ELF-1 (cell line): ENCODE results near the gene ABHD11.
"Not testable (repeated sequence)": the region's sequence is repeated elsewhere in the genome, so short reads cannot be mapped to it uniquely, and the experiment has no call there.

ENCODE experiments used
- DNase-seq: peaks from one replicate; pipeline ENCODE4 v3.0.0-alpha.2; 2016; ENCODE audit warnings: low read depth, low spot score

Gene ABHD11

DNA sequence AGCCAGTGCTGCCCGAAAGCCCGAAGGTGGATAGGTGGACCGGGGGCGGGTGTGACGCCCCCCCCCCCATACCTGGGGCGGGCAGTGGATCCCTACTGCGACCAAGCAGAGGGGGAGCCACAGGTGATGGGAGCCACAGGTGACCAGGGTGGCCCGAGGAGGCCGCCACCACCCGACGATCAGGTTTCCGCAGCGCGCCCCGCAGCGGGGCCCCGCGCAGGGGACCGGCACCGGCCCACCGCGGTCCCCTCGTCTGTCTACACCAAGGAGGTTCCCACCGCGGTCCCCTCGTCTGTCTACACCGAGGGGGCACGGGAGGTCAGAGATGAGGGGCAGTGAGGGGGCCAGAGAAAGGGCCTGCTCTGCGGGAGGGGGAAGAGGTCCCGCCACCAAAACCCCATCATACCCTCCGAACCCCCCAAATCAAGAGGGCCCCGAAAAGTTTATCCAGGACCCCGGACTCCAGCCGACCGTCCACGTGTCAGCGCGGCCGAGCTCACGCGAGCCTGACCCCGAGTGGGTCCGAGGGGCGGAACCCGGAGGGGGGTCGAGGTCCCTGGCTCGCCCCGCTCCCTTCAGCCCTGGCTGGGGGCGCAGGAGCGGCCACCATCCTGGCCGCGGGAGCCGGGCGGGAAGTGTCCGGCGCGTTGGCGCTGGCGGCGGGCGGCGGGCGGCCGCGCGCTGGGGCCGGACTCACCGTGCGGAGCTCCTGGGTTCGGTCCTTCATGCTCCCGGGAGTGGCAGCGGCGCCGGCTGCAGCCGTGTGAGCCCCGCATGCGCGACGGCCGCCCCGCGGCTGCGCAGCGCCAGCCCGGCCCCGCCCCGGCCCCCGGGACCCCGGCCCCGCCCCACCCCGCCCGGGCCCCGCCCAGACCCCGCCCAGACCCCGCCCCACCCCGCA is 19.4 kb downstream of the ABHD11 start, which contains the start of gene STX1A:
Gene STX1A, minus strand, starts transcription at position 765 of the 901 bp plus-strand sequence. Its CDS starts 38 bp downstream, at position 727.
- no peak for DNase-seq

DNA sequence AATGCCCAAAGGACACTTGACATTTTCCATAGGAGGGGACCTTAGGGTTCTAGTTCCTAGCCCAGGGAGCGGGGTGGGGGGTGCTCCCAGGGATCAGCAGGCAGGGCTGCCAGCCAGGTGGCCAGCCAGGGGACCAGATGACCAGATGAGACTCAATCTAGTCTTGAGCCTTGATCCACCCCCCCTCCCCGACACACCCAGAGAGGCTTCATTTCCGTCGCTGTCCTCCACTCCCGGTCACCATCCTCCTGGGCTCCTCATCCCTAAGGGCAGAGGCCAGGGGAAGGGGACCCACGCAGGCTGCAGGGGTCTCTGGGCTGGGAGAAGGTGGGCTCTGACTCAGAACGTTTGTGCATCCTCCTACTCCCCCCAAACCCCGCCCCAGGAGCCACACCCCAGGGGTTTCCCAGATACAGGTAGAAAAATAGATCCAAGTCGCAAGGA is 20.1 kb downstream of the ABHD11 start:
- no peak for DNase-seq

DNA sequence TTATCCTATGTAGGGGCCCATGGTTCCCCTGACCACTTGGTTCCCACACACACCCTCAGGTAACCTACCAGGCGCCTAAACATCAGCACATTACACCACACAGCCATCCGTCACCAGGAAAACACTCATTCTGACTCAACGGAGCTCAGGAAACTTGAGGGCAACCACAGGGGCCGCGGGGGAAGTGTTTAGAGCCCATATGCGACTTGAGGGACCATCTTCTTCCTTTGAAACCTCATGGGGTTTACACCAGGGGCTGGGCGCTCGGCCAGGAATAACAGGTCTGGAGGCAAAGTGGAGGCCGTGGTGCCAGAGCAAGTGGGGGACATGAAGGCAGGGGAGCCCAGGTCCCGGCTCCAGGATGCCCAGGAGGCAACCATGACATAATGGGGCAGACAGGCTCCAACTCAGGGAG is 20.6 kb downstream of the ABHD11 start:
- DNase-seq = no peak

DNA sequence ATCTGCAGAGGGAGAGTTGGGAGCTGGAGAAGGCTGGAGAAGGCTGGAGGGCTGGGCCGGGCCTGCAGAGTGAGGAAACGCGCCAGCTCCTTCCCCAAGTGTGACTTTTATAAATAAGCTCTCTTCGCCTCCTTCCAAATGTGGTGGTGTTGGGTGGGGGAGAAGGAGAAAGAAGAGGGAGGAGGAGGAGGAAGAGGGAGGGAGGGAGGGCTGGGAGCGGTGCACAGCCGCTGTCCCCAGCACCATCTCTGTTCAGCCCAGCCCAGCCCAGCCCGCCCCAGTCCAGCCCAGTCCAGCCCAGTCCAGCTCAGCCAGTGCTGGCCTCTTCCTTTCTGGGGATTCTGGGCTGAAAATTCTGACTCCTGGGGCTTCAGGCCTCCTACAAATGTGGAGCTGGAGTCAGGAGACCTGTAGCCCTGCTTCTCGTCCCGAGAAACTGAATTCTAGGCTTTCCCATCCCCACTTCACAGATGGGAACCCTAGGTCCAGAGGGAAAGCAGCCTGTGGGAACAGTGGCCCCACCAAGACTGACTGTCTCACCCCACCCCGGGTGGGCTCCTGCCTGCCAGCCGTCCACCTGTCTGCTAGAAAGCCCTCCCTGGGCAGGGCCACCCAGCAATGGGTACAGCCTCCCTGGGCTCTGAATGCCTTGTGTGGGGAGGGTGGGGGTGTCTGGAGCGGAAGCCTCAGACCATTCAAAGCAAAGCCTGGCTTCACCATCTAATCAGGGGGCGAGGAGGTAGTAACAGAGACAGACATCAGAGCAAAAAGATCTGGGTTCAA is 21.4 kb downstream of the ABHD11 start:
- no peak for DNase-seq

DNA sequence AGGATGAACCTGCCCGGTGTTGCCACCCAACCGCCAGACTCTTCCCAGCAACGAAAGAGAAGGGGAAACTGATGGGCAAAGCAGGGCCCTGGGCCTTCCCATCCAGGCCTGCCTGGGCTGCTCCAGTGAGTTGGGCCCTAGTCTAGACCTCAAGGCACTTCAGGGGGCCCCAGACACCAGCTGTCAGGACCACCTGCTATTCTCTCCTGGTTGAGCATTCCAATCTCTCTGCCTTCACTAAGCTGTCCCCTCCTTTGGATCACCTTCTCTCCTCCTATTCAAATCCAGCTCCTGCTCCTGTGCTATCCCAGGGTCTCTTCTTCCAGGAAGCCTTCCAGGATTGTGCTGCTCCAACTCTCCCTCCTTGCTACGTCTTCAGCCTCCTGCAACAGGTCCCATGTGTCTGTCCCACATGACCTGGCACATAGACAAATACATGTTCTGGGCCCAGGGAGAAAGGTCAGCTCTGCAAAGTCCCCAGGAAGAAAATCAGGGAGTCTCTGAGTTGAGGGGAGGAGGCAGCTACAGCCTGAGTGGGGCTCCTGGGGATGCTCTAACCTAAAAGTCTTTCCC is 22.2 kb downstream of the ABHD11 start:
- DNase-seq = no peak

DNA sequence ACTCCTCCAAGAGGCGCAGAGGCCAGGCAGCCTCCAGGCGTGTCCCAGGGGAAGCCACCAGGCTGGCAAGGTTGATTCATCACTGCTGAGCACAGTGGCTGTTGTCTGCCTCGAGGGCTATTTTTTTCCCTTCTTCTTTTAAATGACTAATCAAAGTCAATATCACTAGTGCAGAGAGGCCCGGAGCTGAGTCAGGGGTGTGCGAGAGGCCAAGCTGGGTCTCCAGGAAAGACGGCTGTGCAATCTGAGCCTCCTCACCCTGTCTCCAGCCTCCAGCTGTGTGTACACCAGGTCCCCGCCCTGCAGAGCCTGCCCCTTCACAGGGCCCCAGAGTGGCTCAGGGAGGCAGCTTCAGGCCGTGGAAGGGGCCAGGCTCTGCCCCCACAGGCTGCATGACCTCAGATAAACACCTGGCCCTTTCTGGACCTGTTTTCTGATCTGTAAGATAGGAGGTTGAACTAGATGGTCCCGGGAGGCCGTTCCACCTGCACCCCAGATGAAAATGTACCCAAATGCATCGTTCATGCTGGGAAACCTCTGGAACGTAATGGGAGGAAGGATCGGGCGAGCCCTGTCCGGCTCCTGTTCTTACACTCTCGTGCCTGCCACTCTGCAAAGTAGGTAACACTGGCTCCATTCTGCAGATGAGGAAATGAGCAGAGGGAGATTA is 22.8 kb downstream of the ABHD11 start:
- peak; percentile 83 for DNase-seq

DNA sequence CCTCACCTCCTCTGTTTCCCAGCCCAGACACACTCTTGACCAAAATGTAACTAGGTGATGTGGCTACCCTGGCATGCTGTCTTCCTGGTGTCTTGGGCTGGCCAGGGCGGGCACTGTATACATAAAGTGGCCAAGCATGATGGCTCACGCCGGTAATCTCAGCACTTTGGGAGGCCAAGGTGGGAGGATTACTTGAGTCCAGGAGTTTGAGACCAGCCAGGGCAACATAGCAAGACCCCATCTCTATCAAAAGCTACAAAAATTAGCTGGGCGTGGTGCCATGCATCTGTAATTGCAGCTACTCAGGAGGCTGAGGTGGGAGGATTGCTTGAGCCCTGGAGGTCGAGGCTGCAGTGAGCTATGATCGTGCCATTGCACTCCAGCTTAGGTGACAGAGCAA is 25.3 kb downstream of the ABHD11 start:
- not testable (repeated sequence) for DNase-seq

DNA sequence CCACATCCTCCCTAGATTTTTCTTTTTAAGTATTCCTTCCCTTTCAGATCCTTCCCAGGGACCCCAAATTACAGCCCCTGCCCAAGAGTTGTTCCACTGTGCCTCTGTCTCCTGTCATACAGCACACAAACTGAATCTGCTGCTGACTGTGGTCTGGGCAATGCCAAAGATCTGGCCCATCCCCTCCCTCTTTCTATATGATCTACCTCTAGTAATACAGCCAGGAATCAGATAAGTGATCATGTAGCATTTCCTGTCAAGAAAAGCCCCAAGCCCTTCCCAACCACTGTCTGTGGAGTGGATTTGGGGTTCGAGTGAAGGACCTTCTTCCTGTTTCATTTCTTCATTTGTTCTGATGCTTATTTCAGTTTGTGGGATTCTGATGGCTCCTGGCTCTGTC is 25.8 kb downstream of the ABHD11 start:
- no peak for DNase-seq

DNA sequence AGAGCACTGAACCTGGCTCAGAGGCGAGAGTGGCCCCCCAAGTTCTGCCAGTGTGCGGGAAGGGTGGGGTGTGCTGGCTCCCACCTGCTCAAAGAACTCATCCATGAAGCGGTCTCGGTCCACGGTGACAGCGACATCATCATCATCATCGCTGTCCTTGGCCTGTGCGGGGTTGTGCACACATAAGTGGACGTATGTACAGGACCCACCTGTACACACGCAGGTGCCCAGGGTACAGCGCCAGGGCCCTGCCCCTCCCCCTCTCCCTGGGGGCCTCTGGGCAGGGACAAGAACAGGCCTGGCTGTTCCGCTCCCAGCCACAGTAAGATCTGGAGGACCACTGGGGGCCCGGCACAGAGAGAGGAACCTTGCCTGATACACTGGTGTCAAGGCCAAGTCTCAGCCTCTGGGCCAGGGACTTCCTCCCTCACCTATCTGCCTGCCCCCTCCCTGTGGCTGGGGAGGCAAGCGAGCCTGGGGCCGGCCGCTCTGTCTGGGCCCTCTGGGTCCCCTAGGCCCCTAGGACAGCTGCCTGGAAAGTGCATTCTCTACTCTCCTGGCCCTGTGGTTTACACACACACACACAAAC is 29.5 kb downstream of the ABHD11 start:
- DNase-seq = no peak

DNA sequence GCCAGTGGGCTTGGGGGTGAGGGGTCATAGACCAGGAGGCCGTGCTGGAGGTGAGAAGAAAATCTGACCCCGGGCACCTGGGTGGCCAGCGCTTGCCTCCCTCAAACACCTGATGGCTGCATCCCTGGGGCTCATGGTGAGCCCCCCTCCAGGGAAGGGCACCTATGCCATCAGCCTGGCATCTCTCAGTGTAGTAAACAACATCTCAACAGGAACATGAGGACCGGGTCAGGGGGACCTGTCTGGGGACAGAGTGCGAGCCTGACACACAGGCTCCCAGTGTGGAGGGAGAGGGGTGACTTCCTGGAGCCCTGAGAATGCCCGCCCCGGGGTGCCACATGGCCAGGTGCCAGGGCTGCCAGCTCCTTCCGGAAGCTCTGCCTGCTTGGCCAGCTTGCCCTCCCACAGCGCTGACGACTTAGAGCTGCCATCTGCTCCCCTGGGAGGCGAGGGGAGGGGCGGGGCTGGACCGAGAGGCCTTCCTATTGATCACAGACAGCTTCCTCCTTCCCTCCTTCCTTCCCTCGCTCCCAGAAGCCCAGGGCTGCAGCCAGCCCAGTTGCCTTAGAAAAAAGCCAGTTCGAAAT is 31.5 kb downstream of the ABHD11 start:
- DNase-seq = no peak

DNA sequence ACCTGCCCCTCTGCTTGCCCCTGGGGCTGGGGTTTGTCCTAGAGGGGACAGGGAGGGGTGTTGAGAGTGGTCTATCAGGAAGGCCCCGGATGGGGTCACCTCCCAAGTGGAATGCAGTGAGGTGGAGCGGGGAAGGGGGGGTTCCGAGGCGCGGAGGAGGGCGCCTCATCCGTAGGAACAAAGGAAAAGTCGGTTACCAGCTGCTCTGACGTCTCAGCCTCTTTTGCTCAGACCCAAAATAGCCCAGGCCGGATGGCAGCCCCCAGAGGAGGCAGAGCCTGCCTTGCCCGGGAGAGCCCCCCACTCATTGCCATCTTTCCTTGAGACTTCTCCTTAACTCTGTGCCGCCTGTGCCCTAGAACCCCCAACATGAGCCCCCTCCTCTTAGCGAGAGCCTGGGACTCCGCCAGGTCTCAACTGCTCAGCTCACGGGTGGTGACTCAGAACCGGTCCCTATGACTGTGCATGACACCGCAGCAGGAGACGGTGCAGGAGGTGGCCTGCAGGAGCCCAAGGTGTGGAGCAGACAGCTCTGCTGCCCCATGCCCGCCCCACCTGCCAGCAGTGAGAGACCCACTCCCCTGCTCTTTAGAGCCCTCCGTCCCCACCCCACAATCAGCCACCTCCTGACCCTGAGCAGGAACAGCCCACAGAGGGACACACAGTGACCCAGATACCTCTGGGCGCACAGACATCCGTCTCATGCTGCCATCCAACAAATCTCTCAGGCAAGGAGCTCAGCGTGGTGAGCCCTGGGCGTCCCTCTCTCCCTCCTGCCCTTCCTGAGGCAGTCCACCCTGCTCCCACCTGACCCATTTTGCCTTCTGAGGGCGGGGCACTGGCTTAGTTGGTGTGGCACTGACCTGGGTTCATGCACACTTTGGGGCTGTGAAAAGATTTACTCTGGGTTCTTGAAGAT is 32.2 kb downstream of the ABHD11 start:
- no peak for DNase-seq

DNA sequence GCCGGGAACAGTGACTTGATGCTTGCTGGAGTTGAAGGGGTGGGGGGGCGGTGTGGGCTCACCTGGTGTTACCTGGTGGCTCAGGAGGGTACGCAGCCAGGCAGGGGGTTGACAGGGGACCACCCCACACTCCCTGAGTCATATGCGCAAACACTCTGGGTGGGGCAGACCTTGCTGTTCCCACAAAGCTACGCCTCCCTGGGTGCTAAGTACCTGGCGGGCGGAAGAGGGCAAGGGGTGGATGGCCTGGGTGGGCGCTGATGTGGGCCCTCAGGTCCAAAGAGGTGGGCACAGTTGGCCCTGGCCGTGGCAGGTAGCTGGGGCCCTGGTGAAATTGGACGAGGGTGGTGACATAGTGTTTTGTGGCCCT is 33.1 kb downstream of the ABHD11 start:
- no peak for DNase-seq

DNA sequence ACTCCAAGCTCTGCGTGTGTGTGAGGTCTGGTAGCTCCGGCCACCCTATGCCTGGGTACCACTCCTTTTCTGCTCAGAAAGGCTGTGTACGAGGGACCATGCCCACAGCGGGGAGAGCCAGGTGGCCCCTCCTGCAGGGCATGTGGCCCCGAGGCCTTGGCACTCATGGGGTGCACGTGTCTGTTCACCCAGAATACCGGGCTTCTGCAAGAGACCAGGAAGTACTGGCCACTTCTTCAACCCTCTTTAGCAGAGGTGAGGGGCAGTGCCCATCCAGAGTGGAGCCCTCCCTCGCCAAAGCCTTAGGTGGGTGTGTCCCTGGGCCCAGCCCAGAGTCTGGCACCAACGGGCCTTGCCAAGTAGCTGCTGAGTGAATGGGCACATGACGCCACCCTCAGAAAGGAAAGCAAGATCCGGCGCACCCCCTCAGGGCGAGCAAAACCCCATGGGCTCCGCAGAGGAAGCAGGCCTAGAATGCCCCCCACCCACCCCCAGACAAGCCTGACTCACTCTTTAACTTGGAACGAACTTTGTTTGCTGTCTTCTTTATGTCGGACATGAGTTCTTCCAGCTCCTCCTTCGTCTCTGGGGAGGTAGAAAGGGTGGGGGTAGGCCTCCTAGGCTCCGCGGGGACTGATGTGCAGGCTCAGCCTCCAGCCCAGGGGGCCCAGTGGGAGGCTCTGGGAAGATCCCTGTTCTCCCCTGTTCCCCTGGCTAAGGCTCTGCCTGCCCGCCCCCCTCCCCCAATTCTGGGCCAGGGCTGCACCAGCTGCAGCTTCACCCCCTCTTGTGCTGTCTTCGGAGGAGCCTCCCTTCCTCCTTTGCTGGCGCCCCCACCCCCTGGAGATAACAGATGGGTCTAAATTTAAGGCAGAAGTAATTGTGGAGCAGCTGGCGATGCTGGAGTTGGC is 33.7 kb downstream of the ABHD11 start:
- DNase-seq = no peak

DNA sequence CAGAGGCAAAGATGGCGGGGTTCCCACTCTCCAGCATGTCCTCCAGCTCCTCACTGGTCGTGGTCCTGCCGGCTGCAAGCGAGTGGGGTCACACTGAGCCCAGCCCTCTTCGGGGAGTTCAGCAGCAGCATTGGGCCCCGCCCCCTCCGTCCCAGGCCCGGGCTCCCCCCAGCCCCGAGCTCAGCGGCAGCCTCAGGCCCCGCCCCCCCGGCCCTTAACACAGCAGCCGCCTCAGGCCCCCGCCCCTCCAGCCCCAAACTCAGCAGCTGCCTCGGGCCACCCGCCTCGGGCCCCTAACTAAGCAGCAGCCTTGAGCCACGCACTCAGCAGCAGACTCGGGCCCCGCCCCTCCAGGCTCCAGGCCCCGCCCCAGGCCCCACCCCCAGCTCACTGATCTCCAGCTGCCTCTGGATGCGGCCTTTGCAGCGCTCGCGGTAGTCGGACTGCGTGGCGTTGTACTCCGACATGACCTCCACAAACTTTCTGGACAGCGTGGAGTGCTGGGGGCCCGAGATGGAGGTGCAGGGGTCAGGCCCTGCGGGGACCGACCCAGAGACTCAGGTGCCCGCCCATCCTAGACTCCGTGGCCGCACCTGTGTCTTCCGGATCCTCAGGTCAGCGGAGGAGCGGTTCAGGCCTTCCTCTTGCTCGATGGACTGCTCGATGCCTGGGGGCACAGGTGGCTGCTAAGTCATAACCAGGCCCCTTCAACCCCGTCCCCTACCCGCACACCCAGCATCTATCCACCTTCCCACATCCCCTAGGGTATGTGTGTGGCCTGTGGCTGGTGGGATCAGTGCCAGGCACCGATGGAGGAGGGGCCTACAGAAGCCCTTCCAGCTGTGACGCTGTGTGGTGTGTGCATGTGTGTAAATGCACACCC is 34.6 kb downstream of the ABHD11 start:
- DNase-seq = peak; percentile 62

DNA sequence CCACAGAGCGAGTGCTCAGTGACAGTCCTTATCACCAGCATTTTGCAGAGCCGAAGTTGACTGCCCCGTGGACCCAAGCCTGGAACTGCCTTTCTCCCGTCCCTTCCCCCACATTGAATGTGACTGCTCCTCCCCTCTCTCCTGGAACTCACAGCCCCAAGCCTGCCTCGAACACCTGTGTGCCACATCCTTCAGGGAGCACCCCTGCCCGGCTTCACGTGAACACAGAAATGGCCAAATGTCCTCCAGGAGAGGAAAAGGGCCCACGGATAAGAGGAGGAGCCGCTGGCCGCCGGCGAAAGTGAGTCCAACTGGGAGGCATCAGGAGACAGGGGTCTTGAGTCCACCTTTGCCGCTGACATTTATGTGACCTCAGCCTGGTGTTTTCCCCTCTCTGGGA is 35.4 kb downstream of the ABHD11 start:
- no peak for DNase-seq

DNA sequence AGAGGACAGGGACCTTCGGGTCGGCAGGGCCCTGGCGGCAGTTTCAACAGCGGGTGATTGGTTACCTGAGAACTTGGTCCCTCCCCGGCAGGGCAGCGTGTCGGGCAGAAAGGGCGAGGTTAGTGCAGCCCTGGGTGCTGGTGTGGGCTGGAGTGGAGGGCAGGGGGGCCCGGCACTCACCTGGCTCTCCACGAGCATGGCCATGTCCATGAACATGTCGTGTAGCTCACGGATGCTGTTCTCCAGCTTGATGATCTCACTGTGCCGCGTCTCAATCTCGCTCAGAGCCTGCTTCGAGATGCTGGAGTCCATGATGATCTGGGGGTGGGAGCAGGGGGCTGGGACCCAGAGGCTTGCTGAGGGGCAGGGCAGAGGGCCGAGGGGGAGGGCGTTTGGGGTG is 35.9 kb downstream of the ABHD11 start:
- no peak for DNase-seq

DNA sequence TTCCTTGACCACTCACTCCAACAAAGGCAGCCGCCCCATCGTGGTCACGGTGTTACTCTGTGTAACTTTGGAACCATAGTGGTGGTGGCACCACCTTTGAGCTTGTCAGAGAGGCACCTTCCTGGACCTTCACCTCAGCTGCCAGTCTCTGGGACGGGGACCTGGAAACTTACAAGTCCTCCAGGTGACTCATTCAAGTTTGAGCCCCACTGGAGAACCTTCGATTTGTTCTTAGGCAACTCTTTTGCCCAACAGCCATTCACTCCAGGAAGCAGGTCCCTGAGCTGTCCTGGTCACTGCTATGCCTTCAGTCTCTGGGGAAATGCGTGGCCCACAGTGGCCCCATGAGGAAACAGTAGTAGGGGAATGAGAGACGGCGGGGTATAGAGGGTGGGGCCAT is 36.4 kb downstream of the ABHD11 start:
- no peak for DNase-seq
